BLaER1 treated with 17β-estradiol and CSF1 and Interleukin-3, amounts not matched to agents 10 nM and 100 nM (cell line): ENCODE results near the gene ZEB2.

ENCODE experiments used
- H3K27ac ChIP-seq, 11 experiments: shearing (Covaris generic); formaldehyde crosslinking; 2 replicates each; pipeline ENCODE4 v1.8.1; 2022
- H3K27me3 ChIP-seq, 11 experiments: shearing (Covaris generic); formaldehyde crosslinking; 2 replicates each; pipeline ENCODE4 v1.8.1; 2022
- H3K36me3 ChIP-seq, 11 experiments: shearing (Covaris generic); formaldehyde crosslinking; 2 replicates each; pipeline ENCODE4 v1.8.1; 2022
- H3K4me1 ChIP-seq, 10 experiments: shearing (Covaris generic); formaldehyde crosslinking; 2 replicates each; pipeline ENCODE4 v1.8.1; 2022
- H3K4me2 ChIP-seq, 11 experiments: shearing (Covaris generic); formaldehyde crosslinking; 2 replicates each; pipeline ENCODE4 v1.8.1; 2022
- H3K4me3 ChIP-seq, 10 experiments: shearing (Covaris generic); formaldehyde crosslinking; 2 replicates each; pipeline ENCODE4 v1.8.1; 2022
- H3K9ac ChIP-seq, 11 experiments: shearing (Covaris generic); formaldehyde crosslinking; 2 replicates each; pipeline ENCODE4 v1.8.1; 2022
- H3K9me3 ChIP-seq, 11 experiments: shearing (Covaris generic); formaldehyde crosslinking; replicated peaks in 1 of 11; 2 replicates each; pipeline ENCODE4 v1.8.1; 2022
- H4K20me1 ChIP-seq, 11 experiments: shearing (Covaris generic); formaldehyde crosslinking; 2 replicates each; pipeline ENCODE4 v1.8.1; 2022
- Cebpa-rat ChIP-seq, 11 experiments: shearing (Covaris generic); IDR thresholded peaks; 2 replicates each; pipeline ENCODE4 v1.8.1; 2022

ZEB2 gene

GRCh38 chr2:144458541-144458940 lies 61.4 kb downstream of the ZEB2 start:
- Histone ChIP-seq H3K4me1 (peaks cover 87 to 100% (median 99%) of the 10 kb centered on the region in 10 experiments), H3K36me3 (peaks cover 92 to 100% (median 99%) of the 10 kb centered on the region in 11 experiments), H3K4me3 (no peak overlapping the region), H3K9me3 (no peaks in the 10 kb centered on the region), H3K4me2 (peak overlapping the region; percentile 7 to 79 (median 43); a peak in 18 of 22 replicates), H3K9ac (peak overlapping the region in 2 of 11 experiments; percentile 25 to 49; a peak in 2 of 22 replicates), H4K20me1 (peaks cover 100% of the 10 kb centered on the region in 11 experiments), H3K27me3 (no peaks in the 10 kb centered on the region), H3K27ac (peak overlapping the region in 9 of 11 experiments; percentile 4 to 56 (median 12); a peak in 9 of 22 replicates)
- TF ChIP-seq Cebpa-rat (IDR thresholded peaks at IDR 0.05) = no peak

GRCh38 chr2:144456680-144457079 lies 63.2 kb downstream of the ZEB2 start:
- no peaks in the 10 kb centered on the region for H3K9me3 ChIP-seq
- H3K4me3 ChIP-seq = no peak overlapping the region
- H3K9ac ChIP-seq = peak overlapping the region in 2 of 11 experiments; percentile 33 to 35; a peak in 1 of 22 replicates
- H4K20me1 ChIP-seq = peaks cover 100% of the 10 kb centered on the region in 11 experiments
- H3K36me3 ChIP-seq = peaks cover 92 to 100% (median 99%) of the 10 kb centered on the region in 11 experiments
- peaks cover 86 to 100% (median 99%) of the 10 kb centered on the region in 10 experiments for H3K4me1 ChIP-seq
- H3K27ac ChIP-seq = peak overlapping the region in 7 of 11 experiments; percentile 0 to 56 (median 49); a peak in 11 of 22 replicates
- H3K4me2 ChIP-seq = peak overlapping the region in 10 of 11 experiments; percentile 5 to 79 (median 38); a peak in 16 of 22 replicates
- TF ChIP-seq Cebpa-rat (IDR thresholded peaks at IDR 0.05) = peak in 7 of 11 experiments; percentile 32 to 59 (median 50); a peak in 6 of 22 replicates
- H3K27me3 ChIP-seq = no peaks in the 10 kb centered on the region

GRCh38 chr2:144455987-144456386 lies 63.9 kb downstream of the ZEB2 start:
- Histone ChIP-seq H3K27me3 (no peaks in the 10 kb centered on the region), H3K4me3 (no peak overlapping the region), H3K4me2 (peak overlapping the region in 6 of 11 experiments; percentile 10 to 79 (median 55); a peak in 10 of 22 replicates), H3K36me3 (peaks cover 92 to 100% (median 99%) of the 10 kb centered on the region in 11 experiments), H3K4me1 (peaks cover 80 to 100% (median 99%) of the 10 kb centered on the region in 10 experiments), H3K27ac (peak overlapping the region in 9 of 11 experiments; percentile 0 to 56 (median 38); a peak in 13 of 22 replicates), H3K9ac (peak overlapping the region in 2 of 11 experiments; percentile 3; a peak in 1 of 22 replicates), H4K20me1 (peaks cover 100% of the 10 kb centered on the region in 11 experiments), H3K9me3 (no peaks in the 10 kb centered on the region)
- TF ChIP-seq Cebpa-rat (IDR thresholded peaks at IDR 0.05) = no peak

- no peak for TF ChIP-seq Cebpa-rat (IDR thresholded peaks at IDR 0.05)
- Histone ChIP-seq H4K20me1 (peaks cover 100% of the 10 kb centered on the region in 11 experiments), H3K9me3 (no peaks in the 10 kb centered on the region), H3K4me2 (peak overlapping the region in 9 of 11 experiments; percentile 2 to 79 (median 24); a peak in 10 of 22 replicates), H3K9ac (peak overlapping the region in 3 of 11 experiments; percentile 5 to 45 (median 15); a peak in 4 of 22 replicates), H3K4me1 (peaks cover 67 to 100% (median 94%) of the 10 kb centered on the region in 10 experiments), H3K36me3 (peaks cover 93 to 100% (median 99%) of the 10 kb centered on the region in 11 experiments), H3K4me3 (no peak overlapping the region), H3K27ac (peak overlapping the region in 5 of 11 experiments; percentile 10 to 56 (median 34); a peak in 7 of 22 replicates), H3K27me3 (no peaks in the 10 kb centered on the region)
Observed at GRCh38 chr2:144454466-144455287, 65.2 kb downstream of the ZEB2 start.

GRCh38 chr2:144453486-144454158 lies 66.3 kb downstream of the ZEB2 start:
- no peaks in the 10 kb centered on the region for H3K27me3 ChIP-seq
- no peak for TF ChIP-seq Cebpa-rat (IDR thresholded peaks at IDR 0.05)
- no peaks in the 10 kb centered on the region for H3K9me3 ChIP-seq
- H3K4me2 ChIP-seq = peak overlapping the region in 10 of 11 experiments; percentile 1 to 79 (median 37); a peak in 15 of 22 replicates
- peak overlapping the region in 4 of 11 experiments; percentile 10 to 60 (median 30); a peak in 4 of 22 replicates for H3K9ac ChIP-seq
- H3K27ac ChIP-seq = peak overlapping the region in 8 of 11 experiments; percentile 9 to 56 (median 32); a peak in 8 of 22 replicates
- H3K4me3 ChIP-seq = peak overlapping the region in 1 of 10 experiments; percentile 6; a peak in 1 of 20 replicates
- peaks cover 100% of the 10 kb centered on the region in 11 experiments for H4K20me1 ChIP-seq
- peaks cover 93 to 100% (median 99%) of the 10 kb centered on the region in 11 experiments for H3K36me3 ChIP-seq
- H3K4me1 ChIP-seq = peaks cover 62 to 100% (median 94%) of the 10 kb centered on the region in 10 experiments

- TF ChIP-seq Cebpa-rat (IDR thresholded peaks at IDR 0.05) = no peak
- H3K4me3 ChIP-seq = no peak overlapping the region
- peaks cover 100% of the 10 kb centered on the region in 11 experiments for H4K20me1 ChIP-seq
- H3K4me2 ChIP-seq = peak overlapping the region in 10 of 11 experiments; percentile 1 to 79 (median 37); a peak in 15 of 22 replicates
- no peaks in the 10 kb centered on the region for H3K9me3 ChIP-seq
- peaks cover 95 to 100% (median 99%) of the 10 kb centered on the region in 11 experiments for H3K36me3 ChIP-seq
- H3K9ac ChIP-seq = peak overlapping the region in 5 of 11 experiments; percentile 4 to 60 (median 29); a peak in 6 of 22 replicates
- H3K4me1 ChIP-seq = peaks cover 61 to 100% (median 94%) of the 10 kb centered on the region in 10 experiments
- H3K27ac ChIP-seq = peak overlapping the region in 10 of 11 experiments; percentile 11 to 56 (median 40); a peak in 13 of 22 replicates
- H3K27me3 ChIP-seq = no peaks in the 10 kb centered on the region
Observed at GRCh38 chr2:144452989-144453336, 67.0 kb downstream of the ZEB2 start.

GRCh38 chr2:144452169-144452988 lies 67.5 kb downstream of the ZEB2 start:
- Histone ChIP-seq H3K9me3 (no peaks in the 10 kb centered on the region), H3K27me3 (no peaks in the 10 kb centered on the region), H3K27ac (peak overlapping the region in 9 of 11 experiments; percentile 14 to 56 (median 42); a peak in 15 of 22 replicates), H3K4me2 (peak overlapping the region; percentile 1 to 79 (median 17); a peak in 16 of 22 replicates), H3K4me3 (no peak overlapping the region), H3K36me3 (peaks cover 95 to 100% (median 99%) of the 10 kb centered on the region in 11 experiments), H4K20me1 (peaks cover 100% of the 10 kb centered on the region in 11 experiments), H3K9ac (peak overlapping the region in 4 of 11 experiments; percentile 4 to 60 (median 23); a peak in 4 of 22 replicates), H3K4me1 (peaks cover 61 to 100% (median 94%) of the 10 kb centered on the region in 10 experiments)
- TF ChIP-seq Cebpa-rat (IDR thresholded peaks at IDR 0.05) = no peak
